HG03060 (cell line): Measurements from ENCODE around the gene ADIPOQ.
"Not testable (repeated sequence)": the region's sequence is repeated elsewhere in the genome, so short reads cannot be mapped to it uniquely, and the experiment has no call there.

Experiments used
- ATAC-seq: cut with Tn5 transposase; IDR thresholded peaks from one replicate; pipeline ENCODE4 v1.9.1; 2021; ENCODE audit warnings: low read depth, moderate number of reproducible peaks; ENCODE audit not compliant: unreplicated experiment

The ADIPOQ gene

DNA sequence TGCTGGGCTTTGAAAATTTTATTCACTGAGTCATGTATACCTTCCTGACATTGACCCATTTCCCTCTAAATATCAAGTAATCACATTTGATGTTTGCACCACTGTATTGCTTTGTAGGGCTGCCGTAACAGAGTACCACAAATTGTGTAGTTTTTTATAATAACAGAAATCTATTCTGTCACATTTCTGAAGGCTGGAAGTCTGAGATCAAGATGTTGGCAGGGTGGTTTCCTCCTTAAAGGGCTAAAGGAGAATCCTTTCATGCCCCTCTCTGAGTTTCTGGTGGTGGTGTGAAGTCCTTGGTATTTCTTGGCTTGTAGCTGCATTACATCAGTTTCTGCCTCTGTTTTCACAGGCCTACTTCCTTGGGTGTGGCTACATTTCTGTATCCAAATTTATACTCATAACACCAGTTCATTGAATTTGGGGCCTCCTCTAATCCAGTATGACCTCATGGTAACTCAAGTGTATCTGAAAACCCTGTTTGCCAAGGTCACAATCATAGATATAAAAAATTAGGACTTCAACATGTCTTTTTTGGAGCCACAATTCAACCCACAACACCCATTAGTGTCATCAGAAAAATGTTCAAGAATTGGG, 58.7 kb downstream of the ADIPOQ start:
- ATAC-seq = no peak

DNA sequence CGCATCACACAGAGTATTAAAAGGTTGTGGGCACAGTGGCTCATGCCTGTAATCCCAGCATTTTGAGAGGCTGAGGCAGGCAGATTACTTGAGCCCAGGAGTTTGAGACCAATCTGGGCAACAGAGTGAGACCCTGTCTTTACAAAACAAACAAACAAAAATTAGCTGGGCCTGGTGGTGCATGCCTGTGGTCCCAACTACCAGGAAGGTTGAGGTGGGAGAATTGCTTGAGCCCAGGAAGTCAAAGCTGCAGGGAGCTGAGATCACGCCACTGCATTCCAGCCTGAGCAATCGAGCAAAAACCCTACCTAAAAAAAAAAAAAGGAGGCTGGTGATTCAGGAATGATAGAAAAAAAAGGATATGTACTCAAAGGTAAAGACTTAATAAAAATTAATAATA, 59.6 kb downstream of the ADIPOQ start:
- ATAC-seq = no peak

GRCh38 chr3:186902713-186903112, 60.2 kb downstream of the ADIPOQ start:
- no peak for ATAC-seq

GRCh38 chr3:186903676-186904075, 61.2 kb downstream of the ADIPOQ start:
- not testable (repeated sequence) for ATAC-seq

DNA sequence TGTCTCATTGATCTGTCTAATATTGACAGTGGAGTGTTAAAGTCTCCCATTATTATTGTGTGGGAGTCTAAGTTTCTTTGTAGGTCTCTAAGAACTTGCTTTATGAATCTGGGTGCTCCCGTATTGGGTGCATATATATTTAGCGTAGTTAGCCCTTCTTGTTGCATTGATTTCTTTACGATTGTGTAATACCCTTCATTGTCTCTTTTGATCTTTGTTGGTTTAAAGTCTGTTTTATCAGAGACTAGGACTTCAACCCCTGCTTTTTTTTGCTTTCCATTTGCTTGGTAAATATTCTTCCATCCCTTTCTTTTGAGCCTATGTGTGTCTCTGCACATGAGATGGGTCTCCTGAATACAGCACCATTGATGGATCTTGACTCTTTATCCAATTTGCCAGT, 64.6 kb downstream of the ADIPOQ start:
- ATAC-seq = not testable (repeated sequence)
